HCT116 (cell line): Measurements from ENCODE around the gene DMRT2. TPM values are rescaled to one million over a fixed set of nuclear protein-coding genes. Genes with fewer than 3 reads are reported as not detected.

Source experiments
- ATAC-seq: fragments of 200-7000 bp; cut with Tn5 transposase; 2 replicates; pipeline ENCODE4 v1.9.1; 2020; ENCODE audit warnings: mild to moderate bottlenecking, moderate library complexity
- BruUV-seq: library from RNA; stranded (reverse); fragments of 400-500 nt; replicated peaks from 2 replicates; lab custom pipeline; 2021; lab: Mats Ljungman, UMichigan
- CTCF ChIA-PET: fragments of 300-600 bp; sonication (Branson Sonifier 250); formaldehyde crosslinking; loops from one replicate; lab custom pipeline; 2021; ENCODE audit warnings: antibody characterized with exemption; lab: Charles Lee
- POLR2A ChIA-PET: fragments of 300-600, 350-600 bp; sonication (Branson Sonifier 250); formaldehyde crosslinking; loops from one replicate; lab custom pipeline; 2021; ENCODE audit warnings: antibody characterized with exemption; lab: Charles Lee
- RAD21 ChIA-PET, 2 experiments: fragments of 300-600 bp; sonication (Branson Sonifier 250); formaldehyde crosslinking; loops; one replicate each; lab custom pipeline; 2023; ENCODE audit warnings: low total read pairs in 2 of 2; ENCODE audit not compliant: uncharacterized antibody in 2 of 2, unreplicated experiment in 2 of 2, low non-redundant PET in 1 of 2; lab: Charles Lee
- DNase-seq: peaks from one replicate; pipeline ENCODE4 v3.0.0-alpha.2; 2010; ENCODE audit warnings: low read depth, low spot score
- H2AFZ ChIP-seq: fragments of 200-600 bp; shearing (Covaris generic), sonication (generic); 2 replicates; pipeline ENCODE4 v1.6.1; 2017; ENCODE audit warnings: low read depth, mixed run types, mixed read lengths, antibody characterized with exemption, low read length; ENCODE audit not compliant: poor library complexity, severe bottlenecking
- H3K27ac ChIP-seq: 2 replicates; pipeline ENCODE4 v1.5.1; 2012; ENCODE audit warnings: low read depth, low read length
- H3K27me3 ChIP-seq: fragments of 200-600 bp; sonication (generic); 2 replicates; pipeline ENCODE4 v1.6.1; 2016; ENCODE audit warnings: mixed run types, low read length, mixed read lengths; ENCODE audit not compliant: insufficient read depth
- H3K36me3 ChIP-seq, 2 experiments: fragments of 200-500 bp in 1 of 2; fragments of 200-600 bp in 1 of 2; sonication (Bioruptor generic) in 1 of 2; sonication (generic) in 1 of 2; 2 replicates each; pipeline versions ENCODE4 v1.5.1 to v1.6.1; 2014 to 2016; ENCODE audit warnings: low read length in 2 of 2, inconsistent platforms in 1 of 2, mixed read lengths in 1 of 2, mixed run types in 1 of 2; ENCODE audit not compliant: insufficient read depth in 2 of 2, control insufficient read depth in 1 of 2
- H3K4me1 ChIP-seq, 2 experiments: fragments of 200-600 bp in 1 of 2; sonication (generic) in 1 of 2; 2 replicates each; pipeline versions ENCODE4 v1.5.1 to v1.6.1; 2012 to 2017; ENCODE audit warnings: low read length in 2 of 2, inconsistent platforms in 1 of 2, mild to moderate bottlenecking in 1 of 2, mixed read lengths in 1 of 2, mixed run types in 1 of 2, moderate library complexity in 1 of 2; ENCODE audit not compliant: insufficient read depth in 2 of 2, control insufficient read depth in 1 of 2
- H3K4me2 ChIP-seq: fragments of 200-600 bp; sonication (generic); 2 replicates; pipeline ENCODE4 v1.6.1; 2017; ENCODE audit warnings: mixed run types, low read length, mixed read lengths
- H3K4me3 ChIP-seq, 2 experiments: fragments of 200-600 bp in 1 of 2; sonication (generic) in 1 of 2; replicated peaks in 1 of 2; 2 replicates each; pipeline ENCODE4 v1.5.1; 2011 to 2016; ENCODE audit warnings: low read length in 2 of 2, control low read depth in 1 of 2, low read depth in 1 of 2, mild to moderate bottlenecking in 1 of 2, mixed read lengths in 1 of 2, mixed run types in 1 of 2
- H3K79me2 ChIP-seq: fragments of 200-600 bp; sonication (generic); 2 replicates; pipeline ENCODE4 v1.6.1; 2017; ENCODE audit warnings: mild to moderate bottlenecking, mixed run types, low read length, moderate library complexity, mixed read lengths; ENCODE audit not compliant: insufficient read depth
- H3K9ac ChIP-seq: fragments of 200-600 bp; sonication (generic); 2 replicates; pipeline ENCODE4 v1.6.1; 2016; ENCODE audit warnings: low read length, mixed read lengths
- H3K9me2 ChIP-seq: fragments of 200-600 bp; sonication (generic), shearing (Covaris generic); 2 replicates; pipeline ENCODE4 v1.6.1; 2017; ENCODE audit warnings: mixed run types, mild to moderate bottlenecking, moderate library complexity; ENCODE audit not compliant: insufficient read depth
- H3K9me3 ChIP-seq, 2 experiments: fragments of 200-500 bp in 1 of 2; fragments of 200-600 bp in 1 of 2; sonication (Bioruptor generic) in 1 of 2; sonication (generic) in 1 of 2; 2 replicates each; pipeline ENCODE4 v1.6.1; 2014 to 2017; ENCODE audit warnings: low read length in 2 of 2, mixed read lengths in 2 of 2, inconsistent platforms in 1 of 2, low read depth in 1 of 2, mild to moderate bottlenecking in 1 of 2, mixed run types in 1 of 2, moderate library complexity in 1 of 2; ENCODE audit not compliant: control insufficient read depth in 1 of 2, insufficient read depth in 1 of 2
- H4K20me1 ChIP-seq: fragments of 200-600 bp; sonication (generic), shearing (Covaris generic); 2 replicates; pipeline ENCODE4 v1.6.1; 2017; ENCODE audit warnings: mixed run types, mild to moderate bottlenecking, moderate library complexity; ENCODE audit not compliant: insufficient read depth
- CTCF ChIP-seq, 3 experiments: fragments of 200-600 bp in 1 of 3; sonication (generic) in 1 of 3; IDR thresholded peaks in 2 of 3; conservative IDR thresholded peaks in 1 of 3; 2 replicates each; pipeline ENCODE4 v1.5.1; 2012 to 2017; ENCODE audit warnings: low read depth in 2 of 3, low read length in 2 of 3, antibody characterized with exemption in 1 of 3, borderline replicate concordance in 1 of 3, control low read depth in 1 of 3, mild to moderate bottlenecking in 1 of 3, mixed read lengths in 1 of 3, mixed run types in 1 of 3, moderate library complexity in 1 of 3; ENCODE audit not compliant: insufficient read depth in 1 of 3
- REST ChIP-seq: IDR thresholded peaks from 2 replicates; pipeline ENCODE4 v1.6.1; 2012; ENCODE audit warnings: low read depth
- TCF7L2 ChIP-seq: IDR thresholded peaks from 2 replicates; pipeline ENCODE4 v1.7.0; 2011; ENCODE audit warnings: borderline replicate concordance, inconsistent platforms; ENCODE audit not compliant: insufficient read depth, insufficient read length; ENCODE audit errors: extremely low read depth
- YY1 ChIP-seq: IDR thresholded peaks from 2 replicates; pipeline ENCODE4 v1.6.1; 2011; ENCODE audit warnings: low read length, low read depth, moderate library complexity, mild to moderate bottlenecking; ENCODE audit not compliant: insufficient replicate concordance; ENCODE audit errors: extremely low read depth
- intact Hi-C: fragments of 100-400 bp; cut with micrococcal nuclease; formaldehyde crosslinking; loops from 2 replicates; pipeline ENCODE4 v1.10.0; 2022
- total RNA-seq: library from RNA; stranded (reverse); gene quantifications from one replicate; pipeline ENCODE4 v1.2.1, GENCODE V29; 2021; ENCODE audit not compliant: unreplicated experiment

Gene DMRT2
- total RNA-seq, 1 experiment from 2014 or later, result 0.17 TPM

- no peak for TF ChIP-seq YY1
- TF ChIP-seq REST, result no peak
- TF ChIP-seq CTCF (IDR thresholded peaks at IDR 0.05 in 2 of 3, conservative IDR thresholded peaks at IDR 0.05 in 1 of 3; ENCODE audit: borderline replicate concordance in 1 of 3, insufficient read depth in 1 of 3, low read depth in 2 of 3, low read length in 2 of 3), result no peak
- TF ChIP-seq TCF7L2, result no peak
- POLR2A ChIA-PET, result no interaction called here
- H3K9ac ChIP-seq, result no peak overlapping the region
Measured at GRCh38 chr9:1057910-1058309, 7.8 kb downstream of the DMRT2 start.

More at GRCh38 chr9:1057910-1058309, 7.8 kb downstream of the DMRT2 start:
- Histone ChIP-seq H3K27me3 (no peaks in the 10 kb centered on the region), H3K36me3 (no peaks in the 10 kb centered on the region), H3K79me2 (no peaks in the 10 kb centered on the region), H3K4me3 (no peak overlapping the region), H3K4me2 (no peak overlapping the region), H2AFZ (no peak overlapping the region), H4K20me1 (no peaks in the 10 kb centered on the region), H3K9me3 (no peaks in the 10 kb centered on the region), H3K27ac (no peak overlapping the region), H3K9me2 (no peaks in the 10 kb centered on the region), H3K4me1 (no peaks in the 10 kb centered on the region)
- no peak for ATAC-seq
- intact Hi-C loops, result no loop called here
- ChIA-PET RAD21 (no interaction called here), CTCF (no interaction called here)
- BruUV-seq, result no TSS peak
- no peak for DNase-seq
